T-cell (primary cell): ENCODE data around the gene BRAT1. TPM values are rescaled to one million over a fixed set of nuclear protein-coding genes. Genes with fewer than 3 reads are reported as not detected.

Experiments
- total RNA-seq, 35 experiments: library from RNA in 6 of 35; stranded (reverse) in 6 of 35; fragments of 120-200 nt in 1 of 35; gene quantifications; one replicate each; pipeline versions ENCODE4 v1.2.1 to v1.2.4 and lab custom pipeline; 2013 to 2026

Gene BRAT1
- total RNA-seq, 5 donors from 2014 or later (not counting 1 experiment from before 2014, with no cell fraction given) = 23.6 to 46.2 (median 43.1) TPM

Other genes starting within 250 kb of the BRAT1 start
- 10 to 100 TPM in 2 of 5 donors, 1 to 10 TPM in 3; 8.4 to 14.6 (median 9.9) TPM for gene SNX8, start 241.1 kb downstream of the BRAT1 start, total RNA-seq
- 100 to 1,000 TPM; 150 to 169 (median 165) TPM for gene EIF3B, start 200.7 kb downstream of the BRAT1 start, total RNA-seq
- 10 to 100 TPM; 20.3 to 41.5 (median 30.8) TPM for gene CHST12, start 151.9 kb downstream of the BRAT1 start, total RNA-seq
- gene GRIFIN, start 79.1 kb downstream of the BRAT1 start, total RNA-seq = not detected
- gene LFNG, start 35.8 kb downstream of the BRAT1 start, total RNA-seq = 100 to 1,000 TPM; 110 to 198 (median 182) TPM
- 10 to 100 TPM in 1 of 5 donors, 1 to 10 TPM in 4; 4.5 to 11.7 (median 8.0) TPM for gene IQCE, start 3.5 kb upstream of the BRAT1 start, total RNA-seq
- 10 to 100 TPM; 11.5 to 17.7 (median 14.5) TPM for gene TTYH3, start 76.5 kb upstream of the BRAT1 start, total RNA-seq
- under 1 TPM; 0.09 to 0.79 (median 0.30) TPM for gene AMZ1, start 132.7 kb upstream of the BRAT1 start, total RNA-seq